ENCODE results near the gene CA6.

- TF ChIP-seq CTCF (conservative IDR thresholded peaks at IDR 0.05): no peak
- no peak for TF ChIP-seq ZFX (IDR thresholded peaks at IDR 0.05)
Measured at GRCh38 chr1:8943498-8944405, 1.9 kb upstream of the CA6 start.

Measured in C4-2B (cell line).